GM18526 (cell line): ENCODE results near the gene ACTL6B.

ENCODE experiments used
- POLR2A ChIP-seq: IDR thresholded peaks from 3 replicates; pipeline ENCODE4 v1.6.1; 2011; ENCODE audit not compliant: insufficient read length; ENCODE audit errors: extremely low read depth

The ACTL6B gene

GRCh38 chr7:100654908-100655831, 1.1 kb downstream of the ACTL6B start:
- TF ChIP-seq POLR2A, result no peak

- TF ChIP-seq POLR2A, result no peak
These were observed 6.3 kb downstream of the ACTL6B start for GRCh38 chr7:100649826-100650565.

- no peak for TF ChIP-seq POLR2A
These were observed 13.7 kb downstream of the ACTL6B start for GRCh38 chr7:100642534-100642907.

- no peak for TF ChIP-seq POLR2A
These were observed 14.3 kb downstream of the ACTL6B start for GRCh38 chr7:100641860-100642533.

GRCh38 chr7:100641463-100641859, 14.8 kb downstream of the ACTL6B start, which contains the start of gene TFR2:
TSS of gene TFR2 (minus strand) at chr7:100641552. CDS start at chr7:100641509, 43 bp downstream.
- no peak for TF ChIP-seq POLR2A

- TF ChIP-seq POLR2A, result no peak
These were observed 15.5 kb downstream of the ACTL6B start for GRCh38 chr7:100640517-100641440.

GRCh38 chr7:100639995-100640516, 16.2 kb downstream of the ACTL6B start:
- no peak for TF ChIP-seq POLR2A

- peak; percentile 21 for TF ChIP-seq POLR2A
These were observed 23.1 kb downstream of the ACTL6B start for GRCh38 chr7:100632951-100633717.

- no peak for TF ChIP-seq POLR2A
These were observed 26.2 kb downstream of the ACTL6B start for GRCh38 chr7:100630066-100630465.

GRCh38 chr7:100629117-100629716, 27.0 kb downstream of the ACTL6B start:
- TF ChIP-seq POLR2A, result no peak

- no peak for TF ChIP-seq POLR2A
These were observed 29.1 kb downstream of the ACTL6B start for GRCh38 chr7:100627238-100627549.

GRCh38 chr7:100626530-100627237, 29.6 kb downstream of the ACTL6B start:
- no peak for TF ChIP-seq POLR2A

- no peak for TF ChIP-seq POLR2A
These were observed 30.2 kb downstream of the ACTL6B start for GRCh38 chr7:100626055-100626454.
